GM12864 (cell line): Measurements from ENCODE around the gene ACO1.
"Not testable (repeated sequence)": the region's sequence is repeated elsewhere in the genome, so short reads cannot be mapped to it uniquely, and the experiment has no call there.

Experiments used
- DNase-seq: peaks from one replicate; pipeline ENCODE4 v3.0.0-alpha.2; 2011; ENCODE audit warnings: low read depth
- H3K4me3 ChIP-seq: 2 replicates; pipeline ENCODE4 v1.5.1; 2011; ENCODE audit warnings: mild to moderate bottlenecking, low read depth, low read length, control low read depth
- CTCF ChIP-seq: IDR thresholded peaks from 2 replicates; pipeline ENCODE4 v1.5.1; 2011; ENCODE audit warnings: low read depth, mild to moderate bottlenecking, moderate library complexity, low read length, control low read depth, inconsistent platforms; ENCODE audit errors: missing control alignments

ACO1 gene

GRCh38 chr9:32347571-32347970 lies 36.9 kb upstream of the ACO1 start:
- TF ChIP-seq CTCF = no peak
- DNase-seq = no peak
- H3K4me3 ChIP-seq = no peak overlapping the region

- no peak overlapping the region for H3K4me3 ChIP-seq
- no peak for DNase-seq
- TF ChIP-seq CTCF = no peak
Measured at GRCh38 chr9:32348106-32348695, 36.2 kb upstream of the ACO1 start.

GRCh38 chr9:32349013-32349412 lies 35.4 kb upstream of the ACO1 start:
- no peak for TF ChIP-seq CTCF
- DNase-seq = no peak
- no peak overlapping the region for H3K4me3 ChIP-seq

- DNase-seq = no peak
- TF ChIP-seq CTCF = no peak
- H3K4me3 ChIP-seq = no peak overlapping the region
Measured at GRCh38 chr9:32350682-32351081, 33.8 kb upstream of the ACO1 start.

- peak; percentile 21 for TF ChIP-seq CTCF
- H3K4me3 ChIP-seq = no peak overlapping the region
- no peak for DNase-seq
Measured at GRCh38 chr9:32351845-32352244, 32.6 kb upstream of the ACO1 start.

GRCh38 chr9:32353476-32353875 lies 31.0 kb upstream of the ACO1 start:
- not testable (repeated sequence) for H3K4me3 ChIP-seq, DNase-seq

GRCh38 chr9:32359452-32359851 lies 25.0 kb upstream of the ACO1 start:
- no peak for DNase-seq
- TF ChIP-seq CTCF = no peak
- H3K4me3 ChIP-seq = no peak overlapping the region
